K562 (cell line): ENCODE measurements around the gene BCL11A. TPM values are rescaled to one million over a fixed set of nuclear protein-coding genes. Genes with fewer than 3 reads are reported as not detected.

Experiments
- ATAC-seq: fragments of 200-7000 bp; cut with Tn5 transposase; 3 replicates; pipeline ENCODE4 v1.9.1; 2020; ENCODE audit warnings: moderate library complexity
- BruUV-seq: library from RNA; stranded (reverse); fragments of 400-500 nt; replicated peaks from 2 replicates; lab custom pipeline; 2021; lab: Mats Ljungman, UMichigan
- CTCF ChIA-PET: fragments of 300-600 bp; formaldehyde crosslinking; extraction: SDS; loops from one replicate; lab custom pipeline; 2021; ENCODE audit warnings: low intra/inter-chr PET ratio; lab: Yijun Ruan, JAX
- POLR2A ChIA-PET: fragments of 300-600, 350-650 bp; sonication (Branson Sonifier 250); formaldehyde crosslinking; extraction: SDS; loops from one replicate; lab custom pipeline; 2021; ENCODE audit warnings: antibody characterized with exemption, inconsistent platforms; lab: Yijun Ruan, JAX
- DNase-seq, 4 experiments: peaks; one replicate each; pipeline versions ENCODE4 v3.0.0 to v3.0.0-alpha.2; 2011 to 2018; ENCODE audit warnings: low spot score in 3 of 4, mixed read lengths in 3 of 4; ENCODE audit errors: extremely low read depth in 1 of 4
- FAIRE-seq: peaks from 2 replicates; lab custom pipeline; 2011; peaks lifted over from hg19 to GRCh38; lab: Jason Lieb, UNC
- H2AFZ ChIP-seq: 2 replicates; pipeline ENCODE4 v1.6.0; 2011; ENCODE audit warnings: low read depth, low read length, control low read depth, inconsistent platforms
- H3K27ac ChIP-seq: fragments of 200-600 bp; 3 replicates; pipeline ENCODE4 v1.8.0; 2011; ENCODE audit warnings: low read depth, mild to moderate bottlenecking, control low read depth, inconsistent platforms, low read length, moderate library complexity, mixed read lengths; ENCODE audit errors: extremely low read depth
- H3K27me3 ChIP-seq, 2 experiments: fragments of 300-600 bp in 1 of 2; 2 replicates in 1 of 2; 3 replicates in 1 of 2; pipeline versions ENCODE4 v1.6.0 to v1.8.0; 2011; ENCODE audit warnings: inconsistent platforms in 2 of 2, low read length in 2 of 2, mild to moderate bottlenecking in 1 of 2, mixed read lengths in 1 of 2, moderate library complexity in 1 of 2; ENCODE audit not compliant: control insufficient read depth in 2 of 2, insufficient read depth in 2 of 2
- H3K36me3 ChIP-seq: fragments of 300-600 bp; 3 replicates; pipeline ENCODE4 v1.8.0; 2011; ENCODE audit warnings: mild to moderate bottlenecking, low read length, inconsistent platforms; ENCODE audit not compliant: control insufficient read depth, insufficient read depth
- H3K4me1 ChIP-seq, 2 experiments: fragments of 200-600 bp in 1 of 2; replicated peaks in 1 of 2; 2 replicates in 1 of 2; 3 replicates in 1 of 2; pipeline versions ENCODE4 v1.5.1 to v1.8.0; 2011; ENCODE audit warnings: inconsistent platforms in 2 of 2, low read length in 2 of 2, mild to moderate bottlenecking in 1 of 2, mixed read lengths in 1 of 2, moderate library complexity in 1 of 2; ENCODE audit not compliant: control insufficient read depth in 2 of 2, insufficient read depth in 2 of 2
- H3K4me2 ChIP-seq: 2 replicates; pipeline ENCODE4 v1.6.1; 2011; ENCODE audit warnings: low read length, control low read depth, inconsistent platforms, mixed read lengths; ENCODE audit not compliant: insufficient read depth
- H3K4me3 ChIP-seq: fragments of 200-600 bp; sonication (generic), shearing (Covaris generic); 2 replicates; pipeline ENCODE4 v1.5.1; 2016; ENCODE audit warnings: control low read depth, inconsistent platforms
- H3K79me2 ChIP-seq: fragments of 200-600 bp; 3 replicates; pipeline ENCODE4 v1.8.0; 2011; ENCODE audit warnings: low read length, inconsistent platforms; ENCODE audit not compliant: control insufficient read depth, insufficient read depth
- H3K9ac ChIP-seq, 2 experiments: 2 replicates each; pipeline versions ENCODE4 v1.6.0 to v1.6.1; 2011; ENCODE audit warnings: low read depth in 2 of 2, low read length in 2 of 2, control low read depth in 1 of 2, inconsistent platforms in 1 of 2, mild to moderate bottlenecking in 1 of 2, mixed read lengths in 1 of 2; ENCODE audit not compliant: insufficient read depth in 1 of 2
- H3K9me1 ChIP-seq: one replicate; pipeline ENCODE4 v1.6.0; 2011; ENCODE audit warnings: inconsistent platforms, mild to moderate bottlenecking, low read length, moderate library complexity; ENCODE audit not compliant: control insufficient read depth, insufficient read depth
- H3K9me3 ChIP-seq: replicated peaks from 2 replicates; pipeline ENCODE4 v1.5.1; 2011; ENCODE audit warnings: low read depth, low read length, inconsistent platforms; ENCODE audit not compliant: control insufficient read depth, insufficient read depth
- H4K20me1 ChIP-seq: replicated peaks from 2 replicates; pipeline ENCODE4 v1.6.1; 2011; ENCODE audit warnings: low read length, inconsistent platforms, mixed read lengths; ENCODE audit not compliant: control insufficient read depth, insufficient read depth
- BRCA1 ChIP-seq, 2 experiments: fragments of 450-650 bp in 1 of 2; sonication (generic) in 1 of 2; formaldehyde crosslinking in 1 of 2; IDR thresholded peaks; 2 replicates each; pipeline versions ENCODE4 v1.5.0 to v1.6.1; 2017 to 2020; ENCODE audit warnings: mild to moderate bottlenecking in 1 of 2, missing genetic modification reagents in 1 of 2
- CBFA2T2 ChIP-seq: fragments of 450-650 bp; conservative IDR thresholded peaks from 2 replicates; pipeline ENCODE4 v1.6.1; 2017; ENCODE audit warnings: mild to moderate bottlenecking
- CEBPB ChIP-seq: fragments of 450-650 bp; IDR thresholded peaks from 2 replicates; pipeline ENCODE4 v1.6.1; 2016; ENCODE audit warnings: missing genetic modification characterization, missing compliant biosample characterization
- ELF1 ChIP-seq: fragments of 200-800 bp; sonication (Bioruptor generic); IDR thresholded peaks from 2 replicates; pipeline ENCODE4 v1.6.1; 2016; ENCODE audit warnings: missing genetic modification characterization, missing compliant biosample characterization
- HNRNPLL ChIP-seq: fragments of 200-400 bp; formaldehyde crosslinking; IDR thresholded peaks from 2 replicates; pipeline ENCODE4 v1.6.1; 2017; ENCODE audit warnings: low read length, low read depth, mild to moderate bottlenecking; ENCODE audit not compliant: poor library complexity, severe bottlenecking
- KDM1A ChIP-seq, 2 experiments: fragments of 450-650 bp; IDR thresholded peaks; 2 replicates each; pipeline ENCODE4 v1.6.1; 2016; ENCODE audit warnings: mild to moderate bottlenecking in 2 of 2
- MECOM ChIP-seq: fragments of 250-450 bp; sonication (Bioruptor Pico); IDR thresholded peaks from 2 replicates; pipeline ENCODE4 v1.8.0; 2022; ENCODE audit warnings: inconsistent platforms
- NUFIP1 ChIP-seq: fragments of 450-650 bp; IDR thresholded peaks from 2 replicates; pipeline ENCODE4 v1.6.1; 2018; ENCODE audit not compliant: partially characterized antibody
- PCBP1 ChIP-seq: fragments of 200-400 bp; formaldehyde crosslinking; IDR thresholded peaks from 2 replicates; pipeline ENCODE4 v1.6.1; 2018; ENCODE audit warnings: mild to moderate bottlenecking, low read depth, low read length; ENCODE audit not compliant: poor library complexity, severe bottlenecking
- POLR2AphosphoS2 ChIP-seq: IDR thresholded peaks from 2 replicates; pipeline ENCODE4 v1.6.1; 2012; ENCODE audit warnings: low read length, improper control_type of control experiment
- RCOR1 ChIP-seq, 2 experiments: IDR thresholded peaks; 2 replicates each; pipeline ENCODE4 v1.6.1; 2012; ENCODE audit warnings: low read depth in 2 of 2, low read length in 2 of 2, borderline replicate concordance in 1 of 2, improper control_type of control experiment in 1 of 2
- SOX6 ChIP-seq: fragments of 450-650 bp; IDR thresholded peaks from 2 replicates; pipeline ENCODE4 v1.6.1; 2014; ENCODE audit warnings: mild to moderate bottlenecking
- TEAD4 ChIP-seq, 2 experiments: sonication (generic) in 1 of 2; formaldehyde crosslinking in 1 of 2; IDR thresholded peaks; 2 replicates each; pipeline versions ENCODE4 v1.6.1 to v1.8.0; 2012 to 2022; ENCODE audit warnings: borderline replicate concordance in 1 of 2, inconsistent platforms in 1 of 2, low read length in 1 of 2, mild to moderate bottlenecking in 1 of 2, missing genetic modification reagents in 1 of 2
- ZNF263 ChIP-seq: sonication (generic); formaldehyde crosslinking; IDR thresholded peaks from 2 replicates; pipeline ENCODE4 v1.8.0; 2022; ENCODE audit warnings: mild to moderate bottlenecking, missing genetic modification reagents, borderline replicate concordance
- WGBS: fragments of 100-300 bp; shearing (Covaris generic); methylation state at CpG from one replicate; pipeline ENCODE4 v1.1.6; 2016; ENCODE audit warnings: low coverage, mixed read lengths; ENCODE audit not compliant: insufficient coverage; ENCODE audit errors: missing lambda C conversion rate; 5-methylcytosine and 5-hydroxymethylcytosine counted together
- in situ Hi-C: fragments of 300-500 bp; cut with MboI; formaldehyde crosslinking; loops from 4 replicates; pipeline ENCODE4 v1.15.0; 2018; ENCODE audit warnings: inconsistent platforms, mixed read lengths
- intact Hi-C: fragments of 100-400 bp; cut with micrococcal nuclease; formaldehyde crosslinking; loops from 2 replicates; pipeline ENCODE4 v1.14.2; 2022
- polyA plus RNA-seq, 8 experiments: library from polyadenylated mRNA; depleted of rRNA in 4 of 8; stranded (reverse) in 5 of 8; unstranded in 3 of 8; fragments of >200 nt; fragmentation: Nextera tagmentation in 2 of 8; fragmentation: Illumina TruSeq in 1 of 8; extraction: Ambion mirVana in 2 of 8; extraction: Trizol in 1 of 8; gene quantifications; 2 replicates each; pipeline versions ENCODE4 v1.2.1 to v1.2.3, GENCODE V29; 2011 to 2014; ENCODE audit warnings: inconsistent platforms in 1 of 8, missing spikeins in 1 of 8
- total RNA-seq, 7 experiments: library from RNA; depleted of rRNA in 6 of 7; stranded (reverse); fragments of >200 nt in 6 of 7; fragmentation: Illumina TruSeq in 2 of 7; extraction: Trizol in 2 of 7; gene quantifications; 2 replicates each; pipeline versions ENCODE4 v1.2.1 to v1.2.3, GENCODE V29; 2011 to 2021; ENCODE audit warnings: low replicate concordance in 1 of 7
- TF ChIP-seq, protein P1 (sequence below): fragments of 450-650 bp; formaldehyde crosslinking; IDR thresholded peaks from 2 replicates; pipeline ENCODE4 v1.4.0; 2020; ENCODE audit warnings: mild to moderate bottlenecking, moderate library complexity
- TF ChIP-seq, protein P2 (sequence below): fragments of 250-450 bp; sonication (Bioruptor Pico); IDR thresholded peaks from 2 replicates; pipeline ENCODE4 v1.9.0; 2021; ENCODE audit warnings: mild to moderate bottlenecking
- TF ChIP-seq, protein P3 (sequence below): IDR thresholded peaks from 3 replicates; pipeline ENCODE4 v1.6.1; 2011; ENCODE audit warnings: borderline replicate concordance, mild to moderate bottlenecking, moderate library complexity; ENCODE audit not compliant: insufficient read length; ENCODE audit errors: extremely low read depth

Gene BCL11A
- total and polyA plus RNA-seq, 9 of the 15 experiments (the other 6 are each of a cell fraction or from before 2014, with no cell fraction given): 0.13 TPM; not detected in 8

DNA sequence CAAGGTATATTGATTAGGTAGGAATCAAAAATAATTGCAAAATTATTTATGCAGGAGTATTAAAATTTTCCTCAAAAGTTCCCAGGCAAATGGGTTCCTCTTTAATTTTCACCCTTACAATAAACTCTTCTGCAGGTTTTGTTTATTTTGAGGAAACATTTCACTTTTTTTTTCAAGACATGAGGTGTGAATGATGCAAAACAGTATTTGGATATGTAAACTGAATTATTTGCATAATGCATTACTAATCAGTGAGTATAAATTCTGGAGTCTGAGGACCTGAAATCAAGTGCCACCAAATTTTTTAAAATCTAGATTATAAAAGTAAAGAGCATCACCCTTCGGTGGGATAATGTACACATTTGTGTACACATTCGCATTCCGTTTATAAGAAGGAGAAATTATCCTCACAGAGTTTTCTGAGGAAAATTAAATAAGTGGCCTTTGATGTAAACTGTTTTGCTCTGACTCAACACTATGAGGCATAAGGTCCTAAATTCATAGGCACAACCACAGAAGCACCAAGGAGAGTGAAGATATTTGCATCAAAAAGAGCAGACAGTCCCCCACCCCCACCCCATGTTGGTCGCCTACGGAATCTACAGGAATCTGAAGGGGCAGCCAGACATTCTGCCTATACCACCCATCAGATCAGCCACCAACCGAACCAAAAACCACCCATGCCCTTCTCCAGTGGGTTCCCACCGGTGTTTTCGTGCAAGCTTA is 33.1 kb downstream of the BCL11A start:
- in situ Hi-C loops (no loop called here), intact Hi-C loops (no loop called here)
- POLR2A ChIA-PET: no interaction called here
- 2% methylated on average over 8 of the region's 8 CpGs for WGBS
- no peaks in the 10 kb centered on the region for H3K4me1 ChIP-seq
- H2AFZ ChIP-seq: no peak overlapping the region
- CTCF ChIA-PET: no interaction called here
- no peak overlapping the region for H3K4me3 ChIP-seq
- H3K9me1 ChIP-seq: no peaks in the 10 kb centered on the region
- DNase-seq: no peak
- no peak overlapping the region for H3K27ac ChIP-seq
- H3K9ac ChIP-seq: no peak overlapping the region
- peaks cover 0 to 14% of the 10 kb centered on the region in 2 experiments; a peak in 1 of 5 replicates for H3K27me3 ChIP-seq
- no peaks in the 10 kb centered on the region for H3K9me3 ChIP-seq
- ATAC-seq: no peak
- no peaks in the 10 kb centered on the region for H4K20me1 ChIP-seq
- H3K4me2 ChIP-seq: no peak overlapping the region
- BruUV-seq: no TSS peak
- FAIRE-seq: no peak
- no peaks in the 10 kb centered on the region for H3K36me3 ChIP-seq
- H3K79me2 ChIP-seq: no peaks in the 10 kb centered on the region
- TF ChIP-seq KDM1A (IDR thresholded peaks at IDR 0.05) (no peak), NUFIP1 (no peak), ELF1 (tag) (no peak), CBFA2T2 (no peak), PCBP1 (no peak), MECOM (CRISPR knock-in tag) (no peak), ZNF263 (CRISPR knock-in tag) (no peak), HNRNPLL (no peak), CEBPB (tag) (no peak), TEAD4 (IDR thresholded peaks at IDR 0.05; ENCODE audit: low read length) (no peak), TEAD4 (CRISPR knock-in tag; IDR thresholded peaks at IDR 0.05; ENCODE audit: borderline replicate concordance) (no peak), BRCA1 (IDR thresholded peaks at IDR 0.05) (no peak), BRCA1 (CRISPR knock-in tag; IDR thresholded peaks at IDR 0.05) (no peak), POLR2AphosphoS2 (no peak), RCOR1 (IDR thresholded peaks at IDR 0.05; ENCODE audit: borderline replicate concordance in 1 of 2, low read depth in 2 of 2, low read length in 2 of 2) (no peak), SOX6 (no peak)
- TF ChIP-seq, protein P1, sequence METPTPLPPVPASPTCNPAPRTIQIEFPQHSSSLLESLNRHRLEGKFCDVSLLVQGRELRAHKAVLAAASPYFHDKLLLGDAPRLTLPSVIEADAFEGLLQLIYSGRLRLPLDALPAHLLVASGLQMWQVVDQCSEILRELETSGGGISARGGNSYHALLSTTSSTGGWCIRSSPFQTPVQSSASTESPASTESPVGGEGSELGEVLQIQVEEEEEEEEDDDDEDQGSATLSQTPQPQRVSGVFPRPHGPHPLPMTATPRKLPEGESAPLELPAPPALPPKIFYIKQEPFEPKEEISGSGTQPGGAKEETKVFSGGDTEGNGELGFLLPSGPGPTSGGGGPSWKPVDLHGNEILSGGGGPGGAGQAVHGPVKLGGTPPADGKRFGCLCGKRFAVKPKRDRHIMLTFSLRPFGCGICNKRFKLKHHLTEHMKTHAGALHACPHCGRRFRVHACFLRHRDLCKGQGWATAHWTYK (CRISPR knock-in tag): no peak
- TF ChIP-seq, protein P2, sequence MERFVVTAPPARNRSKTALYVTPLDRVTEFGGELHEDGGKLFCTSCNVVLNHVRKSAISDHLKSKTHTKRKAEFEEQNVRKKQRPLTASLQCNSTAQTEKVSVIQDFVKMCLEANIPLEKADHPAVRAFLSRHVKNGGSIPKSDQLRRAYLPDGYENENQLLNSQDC (CRISPR knock-in tag): no peak
- TF ChIP-seq, protein P3, sequence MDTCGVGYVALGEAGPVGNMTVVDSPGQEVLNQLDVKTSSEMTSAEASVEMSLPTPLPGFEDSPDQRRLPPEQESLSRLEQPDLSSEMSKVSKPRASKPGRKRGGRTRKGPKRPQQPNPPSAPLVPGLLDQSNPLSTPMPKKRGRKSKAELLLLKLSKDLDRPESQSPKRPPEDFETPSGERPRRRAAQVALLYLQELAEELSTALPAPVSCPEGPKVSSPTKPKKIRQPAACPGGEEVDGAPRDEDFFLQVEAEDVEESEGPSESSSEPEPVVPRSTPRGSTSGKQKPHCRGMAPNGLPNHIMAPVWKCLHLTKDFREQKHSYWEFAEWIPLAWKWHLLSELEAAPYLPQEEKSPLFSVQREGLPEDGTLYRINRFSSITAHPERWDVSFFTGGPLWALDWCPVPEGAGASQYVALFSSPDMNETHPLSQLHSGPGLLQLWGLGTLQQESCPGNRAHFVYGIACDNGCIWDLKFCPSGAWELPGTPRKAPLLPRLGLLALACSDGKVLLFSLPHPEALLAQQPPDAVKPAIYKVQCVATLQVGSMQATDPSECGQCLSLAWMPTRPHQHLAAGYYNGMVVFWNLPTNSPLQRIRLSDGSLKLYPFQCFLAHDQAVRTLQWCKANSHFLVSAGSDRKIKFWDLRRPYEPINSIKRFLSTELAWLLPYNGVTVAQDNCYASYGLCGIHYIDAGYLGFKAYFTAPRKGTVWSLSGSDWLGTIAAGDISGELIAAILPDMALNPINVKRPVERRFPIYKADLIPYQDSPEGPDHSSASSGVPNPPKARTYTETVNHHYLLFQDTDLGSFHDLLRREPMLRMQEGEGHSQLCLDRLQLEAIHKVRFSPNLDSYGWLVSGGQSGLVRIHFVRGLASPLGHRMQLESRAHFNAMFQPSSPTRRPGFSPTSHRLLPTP: no peak
